Transverse colon (tissue), 4 donors: Measurements from ENCODE around the gene HOXA2.
A peak's percentile ranks its signal among the peaks of the same experiment; 100 is the strongest.

Experiments used
- POLR2A ChIP-seq: fragments of 450-650 bp; IDR thresholded peaks from one replicate; pipeline ENCODE4 v1.6.1; 2016; ENCODE audit warnings: antibody characterized with exemption, mild to moderate bottlenecking, moderate library complexity
- POLR2AphosphoS5 ChIP-seq, 3 donors: sonication (generic); formaldehyde crosslinking; IDR thresholded peaks; one replicate each; pipeline ENCODE4 v1.6.1; 2016; ENCODE audit warnings: antibody characterized with exemption in 3 of 3
- TF ChIP-seq, protein P1 (sequence below), 5 experiments: fragments of 200-600 bp in 3 of 5; fragments of 450-650 bp in 2 of 5; sonication (generic) in 3 of 5; IDR thresholded peaks; 1 replicate in 2 of 5; 2 replicates in 3 of 5; pipeline ENCODE4 v1.5.1; 2016 to 2017; ENCODE audit warnings: antibody characterized with exemption in 5 of 5, inconsistent platforms in 3 of 5, mild to moderate bottlenecking in 2 of 5, moderate library complexity in 1 of 5

DNA sequence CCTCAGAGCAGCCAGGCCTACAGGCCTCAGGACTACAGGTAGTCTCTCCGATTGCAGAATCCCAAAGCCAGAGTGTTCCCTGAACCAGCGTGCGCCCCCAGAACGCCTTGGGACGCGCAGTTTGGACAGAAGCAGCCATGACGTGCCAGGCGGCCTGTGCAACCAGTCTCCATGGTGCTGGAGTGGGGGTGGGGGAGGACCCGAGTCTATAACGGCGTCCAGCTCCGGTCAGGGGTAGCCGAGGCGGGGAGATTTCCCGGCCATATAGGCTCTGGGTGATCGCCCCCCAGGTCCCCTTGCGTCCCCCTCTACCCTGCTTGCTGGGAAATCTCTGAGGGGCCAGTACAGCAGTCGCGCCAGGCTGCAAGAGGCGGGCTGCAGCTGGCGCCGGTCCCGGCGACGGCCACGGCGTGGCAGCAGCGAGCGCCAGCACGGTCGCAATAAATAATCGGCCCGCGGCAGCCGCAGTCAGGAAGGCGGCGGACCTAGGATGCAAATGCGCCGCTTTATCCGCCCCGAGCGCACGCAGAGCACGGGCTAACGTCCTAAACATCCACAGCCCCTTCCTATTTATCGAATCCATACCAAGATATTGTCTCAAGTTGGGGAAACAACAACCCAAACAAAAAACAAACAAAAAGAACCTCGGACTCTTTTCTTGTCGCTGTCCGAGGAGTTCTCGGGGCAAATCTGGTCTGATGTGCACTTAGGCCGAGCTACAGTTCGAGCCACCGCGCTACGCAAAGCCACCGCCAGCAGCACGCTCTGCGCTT, 48.3 kb upstream of the HOXA2 start:
- TF ChIP-seq, protein P1, sequence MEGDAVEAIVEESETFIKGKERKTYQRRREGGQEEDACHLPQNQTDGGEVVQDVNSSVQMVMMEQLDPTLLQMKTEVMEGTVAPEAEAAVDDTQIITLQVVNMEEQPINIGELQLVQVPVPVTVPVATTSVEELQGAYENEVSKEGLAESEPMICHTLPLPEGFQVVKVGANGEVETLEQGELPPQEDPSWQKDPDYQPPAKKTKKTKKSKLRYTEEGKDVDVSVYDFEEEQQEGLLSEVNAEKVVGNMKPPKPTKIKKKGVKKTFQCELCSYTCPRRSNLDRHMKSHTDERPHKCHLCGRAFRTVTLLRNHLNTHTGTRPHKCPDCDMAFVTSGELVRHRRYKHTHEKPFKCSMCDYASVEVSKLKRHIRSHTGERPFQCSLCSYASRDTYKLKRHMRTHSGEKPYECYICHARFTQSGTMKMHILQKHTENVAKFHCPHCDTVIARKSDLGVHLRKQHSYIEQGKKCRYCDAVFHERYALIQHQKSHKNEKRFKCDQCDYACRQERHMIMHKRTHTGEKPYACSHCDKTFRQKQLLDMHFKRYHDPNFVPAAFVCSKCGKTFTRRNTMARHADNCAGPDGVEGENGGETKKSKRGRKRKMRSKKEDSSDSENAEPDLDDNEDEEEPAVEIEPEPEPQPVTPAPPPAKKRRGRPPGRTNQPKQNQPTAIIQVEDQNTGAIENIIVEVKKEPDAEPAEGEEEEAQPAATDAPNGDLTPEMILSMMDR (IDR thresholded peaks at IDR 0.05) = peak; percentile 86 to 97 (median 93)
- TF ChIP-seq POLR2AphosphoS5 (IDR thresholded peaks at IDR 0.05) = peak; percentile 96 to 98 (median 98)
- peak; percentile 96 for TF ChIP-seq POLR2A
